ENCODE results near the gene CNN1.
A peak's percentile ranks its signal among the peaks of the same experiment; 100 is the strongest.

CNN1 gene

DNA sequence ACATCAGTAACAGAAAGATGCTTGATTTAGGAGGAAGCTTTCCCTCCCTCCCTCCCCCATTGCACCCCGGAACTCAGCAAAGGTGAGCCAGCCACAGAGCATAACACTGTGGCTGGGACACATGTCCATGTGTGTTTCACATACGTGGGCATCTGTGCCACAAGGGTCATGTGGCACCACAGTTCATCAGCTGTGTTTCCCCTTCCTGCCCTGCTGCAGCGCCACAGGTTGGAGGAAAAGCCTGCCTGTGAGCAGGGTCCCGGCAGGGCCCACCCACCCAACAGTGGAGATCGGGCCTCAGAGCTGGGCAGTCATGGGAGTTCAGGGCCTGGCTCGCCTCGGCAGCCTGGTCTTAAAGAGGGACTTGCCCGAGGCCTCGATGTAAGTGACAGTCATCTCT is 36.0 kb downstream of the CNN1 start:
- H3K4me1 ChIP-seq (ENCODE audit: control insufficient read depth, low read depth, low read length): no peaks in the 10 kb centered on the region
- H3K4ac ChIP-seq (ENCODE audit: low read depth, low read length): no peak overlapping the region
- no CpG with 5 or more reads among the region's 9 CpGs for WGBS (ENCODE audit: extremely low coverage, insufficient coverage, low lambda C conversion rate)
- no peak overlapping the region for H3K18ac ChIP-seq (ENCODE audit: low read length)
- no peak overlapping the region for H3K9ac ChIP-seq (ENCODE audit: low read length)
- no peaks in the 10 kb centered on the region for H3K27me3 ChIP-seq (ENCODE audit: insufficient read depth, low read length, poor library complexity)
- no peak overlapping the region for H3K4me2 ChIP-seq (ENCODE audit: low read length)
- no peaks in the 10 kb centered on the region for H3K79me1 ChIP-seq (ENCODE audit: low read length)
- no peak overlapping the region for H2AK5ac ChIP-seq (ENCODE audit: low read length)
- H3K4me3 ChIP-seq (ENCODE audit: low read length): no peak overlapping the region
- DNase-seq: no peak
- no peak overlapping the region for H4K8ac ChIP-seq (ENCODE audit: low read depth, low read length)
- no peaks in the 10 kb centered on the region for H3K36me3 ChIP-seq (ENCODE audit: control insufficient read depth, insufficient read depth, low read length)
- H3K56ac ChIP-seq (ENCODE audit: low read length): no peak overlapping the region
- H3K79me2 ChIP-seq (ENCODE audit: control insufficient read depth, insufficient read depth, low read length): no peaks in the 10 kb centered on the region
- no peak overlapping the region for H2BK5ac ChIP-seq (ENCODE audit: low read length)
- H3K23ac ChIP-seq (ENCODE audit: low read length): no peak overlapping the region
- no peak overlapping the region for H4K5ac ChIP-seq (ENCODE audit: low read length)
- no peak overlapping the region for H2BK15ac ChIP-seq (replicated peaks; ENCODE audit: low read depth)
- no peak overlapping the region for H3K27ac ChIP-seq (ENCODE audit: low read depth, low read length)
- no peak overlapping the region for H2BK120ac ChIP-seq (ENCODE audit: low read depth, low read length)

GRCh38 chr19:11576227-11576626 is 37.6 kb downstream of the CNN1 start:
- Histone ChIP-seq H2AK5ac (ENCODE audit: low read length) (no peak overlapping the region), H3K36me3 (ENCODE audit: control insufficient read depth, insufficient read depth, low read length) (no peaks in the 10 kb centered on the region), H3K79me1 (ENCODE audit: low read length) (no peaks in the 10 kb centered on the region), H4K8ac (ENCODE audit: low read depth, low read length) (no peak overlapping the region), H3K4ac (ENCODE audit: low read depth, low read length) (no peak overlapping the region), H3K79me2 (ENCODE audit: control insufficient read depth, insufficient read depth, low read length) (no peaks in the 10 kb centered on the region), H3K4me1 (ENCODE audit: control insufficient read depth, low read depth, low read length) (no peaks in the 10 kb centered on the region), H3K23ac (ENCODE audit: low read length) (no peak overlapping the region), H2BK120ac (ENCODE audit: low read depth, low read length) (no peak overlapping the region), H3K4me2 (ENCODE audit: low read length) (no peak overlapping the region), H2BK15ac (replicated peaks; ENCODE audit: low read depth) (no peak overlapping the region), H3K56ac (ENCODE audit: low read length) (no peak overlapping the region), H3K18ac (ENCODE audit: low read length) (no peak overlapping the region), H3K4me3 (ENCODE audit: low read length) (no peak overlapping the region), H3K27me3 (ENCODE audit: insufficient read depth, low read length, poor library complexity) (no peaks in the 10 kb centered on the region), H2BK5ac (ENCODE audit: low read length) (no peak overlapping the region), H4K5ac (ENCODE audit: low read length) (no peak overlapping the region), H3K9ac (ENCODE audit: low read length) (no peak overlapping the region), H3K27ac (ENCODE audit: low read depth, low read length) (no peak overlapping the region)
- no peak for DNase-seq
- no CpG with 5 or more reads among the region's 15 CpGs for WGBS (ENCODE audit: extremely low coverage, insufficient coverage, low lambda C conversion rate)

DNA sequence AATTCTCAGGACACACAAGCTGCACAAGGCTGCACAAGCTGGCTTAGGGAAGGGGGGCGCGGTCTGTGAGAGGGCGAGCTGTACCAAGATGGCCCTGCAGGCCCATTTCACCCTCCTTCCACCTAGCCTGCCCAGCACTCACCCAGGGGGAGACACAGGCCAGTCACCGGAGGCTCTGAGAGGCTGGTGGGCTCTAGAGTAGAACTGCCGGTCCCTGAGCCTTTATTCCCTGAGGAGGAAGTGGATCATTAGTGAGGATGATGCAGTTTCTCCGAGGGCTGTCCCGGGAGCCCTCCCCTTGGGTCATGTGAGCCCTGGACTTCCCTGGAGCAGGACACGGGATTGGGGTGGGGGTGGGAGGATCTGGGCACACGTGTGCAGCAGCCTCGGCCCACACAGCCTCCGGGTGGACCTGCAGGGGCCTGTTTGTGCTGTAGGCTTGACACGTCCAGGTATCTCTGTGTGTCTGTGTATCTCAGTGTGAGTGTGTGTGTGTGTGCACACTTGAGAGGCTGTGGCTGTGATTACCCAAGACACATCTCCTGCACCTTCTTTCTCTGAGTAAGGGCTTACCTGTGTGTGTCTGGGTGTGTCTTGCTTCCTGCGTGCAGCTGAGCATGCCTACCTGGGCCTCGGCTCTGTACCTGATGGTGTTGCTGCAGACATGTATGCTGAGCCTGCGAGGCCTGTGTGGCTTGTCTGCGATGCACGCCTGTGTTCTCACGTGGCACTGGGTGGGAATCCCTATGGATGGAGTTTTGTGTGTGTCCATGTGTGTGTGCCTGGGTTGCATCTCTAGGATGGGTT is 39.0 kb downstream of the CNN1 start, which contains the start of gene ACP5:
ACP5 (minus strand) TSS at position 195 of the 807 bp plus-strand sequence. CDS start 328 bp downstream, outside the sequence.
- H4K8ac ChIP-seq (ENCODE audit: low read depth, low read length): no peak within 1 kb of the TSS
- no CpG with 5 or more reads among the region's 18 CpGs for WGBS (ENCODE audit: extremely low coverage, insufficient coverage, low lambda C conversion rate)

GRCh38 chr19:11578258-11579142 is 39.8 kb downstream of the CNN1 start:
- no peak overlapping the region for H3K18ac ChIP-seq (ENCODE audit: low read length)
- H3K56ac ChIP-seq (ENCODE audit: low read length): peak overlapping the region; percentile 67
- no peak overlapping the region for H3K4ac ChIP-seq (ENCODE audit: low read depth, low read length)
- no peak overlapping the region for H2BK15ac ChIP-seq (replicated peaks; ENCODE audit: low read depth)
- no peaks in the 10 kb centered on the region for H3K4me1 ChIP-seq (ENCODE audit: control insufficient read depth, low read depth, low read length)
- H3K27me3 ChIP-seq (ENCODE audit: insufficient read depth, low read length, poor library complexity): no peaks in the 10 kb centered on the region
- peak; percentile 47 for DNase-seq
- peak overlapping the region; percentile 38 for H3K9ac ChIP-seq (ENCODE audit: low read length)
- H2BK5ac ChIP-seq (ENCODE audit: low read length): no peak overlapping the region
- WGBS (ENCODE audit: extremely low coverage, insufficient coverage, low lambda C conversion rate): no CpG with 5 or more reads among the region's 62 CpGs
- H3K79me1 ChIP-seq (ENCODE audit: low read length): no peaks in the 10 kb centered on the region
- H3K79me2 ChIP-seq (ENCODE audit: control insufficient read depth, insufficient read depth, low read length): no peaks in the 10 kb centered on the region
- H3K27ac ChIP-seq (ENCODE audit: low read depth, low read length): no peak overlapping the region
- H3K4me2 ChIP-seq (ENCODE audit: low read length): peak overlapping the region; percentile 62
- no peak overlapping the region for H4K5ac ChIP-seq (ENCODE audit: low read length)
- peak overlapping the region; percentile 66 for H3K23ac ChIP-seq (ENCODE audit: low read length)
- H4K8ac ChIP-seq (ENCODE audit: low read depth, low read length): no peak overlapping the region
- H3K4me3 ChIP-seq (ENCODE audit: low read length): peak overlapping the region; percentile 9
- no peaks in the 10 kb centered on the region for H3K36me3 ChIP-seq (ENCODE audit: control insufficient read depth, insufficient read depth, low read length)
- H2AK5ac ChIP-seq (ENCODE audit: low read length): no peak overlapping the region
- H2BK120ac ChIP-seq (ENCODE audit: low read depth, low read length): no peak overlapping the region

More for the DNA sequence above, 39.0 kb downstream of the CNN1 start, which contains the start of gene ACP5:
- no peaks in the 10 kb centered on the region for H3K79me1 ChIP-seq (ENCODE audit: low read length)
- no peak within 1 kb of the TSS for H3K4ac ChIP-seq (ENCODE audit: low read depth, low read length)
- H3K4me1 ChIP-seq (ENCODE audit: control insufficient read depth, low read depth, low read length): no peaks in the 10 kb centered on the region
- H3K36me3 ChIP-seq (ENCODE audit: control insufficient read depth, insufficient read depth, low read length): no peaks in the 10 kb centered on the region
- peak within 1 kb of the TSS; percentile 38 for H3K9ac ChIP-seq (ENCODE audit: low read length)
- H2BK15ac ChIP-seq (replicated peaks; ENCODE audit: low read depth): no peak within 1 kb of the TSS
- no peak within 1 kb of the TSS for H2BK5ac ChIP-seq (ENCODE audit: low read length)
- DNase-seq: peak; percentile 37
- no peak within 1 kb of the TSS for H2AK5ac ChIP-seq (ENCODE audit: low read length)
- H3K56ac ChIP-seq (ENCODE audit: low read length): peak within 1 kb of the TSS; percentile 67
- no peaks in the 10 kb centered on the region for H3K27me3 ChIP-seq (ENCODE audit: insufficient read depth, low read length, poor library complexity)
- no peak within 1 kb of the TSS for H3K18ac ChIP-seq (ENCODE audit: low read length)
- H3K79me2 ChIP-seq (ENCODE audit: control insufficient read depth, insufficient read depth, low read length): no peaks in the 10 kb centered on the region
- H4K5ac ChIP-seq (ENCODE audit: low read length): no peak within 1 kb of the TSS
- H3K23ac ChIP-seq (ENCODE audit: low read length): no peak within 1 kb of the TSS
- H3K4me3 ChIP-seq (ENCODE audit: low read length): peak within 1 kb of the TSS; percentile 9
- no peak within 1 kb of the TSS for H3K27ac ChIP-seq (ENCODE audit: low read depth, low read length)
- peak within 1 kb of the TSS; percentile 62 for H3K4me2 ChIP-seq (ENCODE audit: low read length)
- H2BK120ac ChIP-seq (ENCODE audit: low read depth, low read length): no peak within 1 kb of the TSS

DNA sequence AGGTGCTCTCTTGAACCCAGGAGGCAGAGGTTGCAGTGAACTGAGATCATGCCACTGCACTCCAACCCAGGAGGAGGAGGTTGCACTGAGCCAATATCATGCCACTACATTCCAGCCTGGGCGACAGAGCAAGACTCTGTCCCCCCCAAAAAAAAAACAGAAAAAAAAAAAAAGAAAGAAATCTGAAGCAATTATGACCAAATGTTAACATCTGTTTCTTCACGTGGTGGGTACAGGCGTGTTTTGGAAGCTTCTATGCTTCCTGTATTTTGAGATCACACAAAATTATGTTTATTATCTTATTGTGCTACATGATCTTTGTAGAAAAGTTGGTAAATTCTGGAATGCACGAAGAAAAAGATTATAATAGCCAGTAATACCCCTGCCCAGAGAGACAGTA is 41.5 kb downstream of the CNN1 start:
- no peak overlapping the region for H2BK15ac ChIP-seq (replicated peaks; ENCODE audit: low read depth)
- no peak overlapping the region for H3K9ac ChIP-seq (ENCODE audit: low read length)
- H3K27ac ChIP-seq (ENCODE audit: low read depth, low read length): no peak overlapping the region
- no peak overlapping the region for H2AK5ac ChIP-seq (ENCODE audit: low read length)
- H2BK5ac ChIP-seq (ENCODE audit: low read length): no peak overlapping the region
- DNase-seq: no peak
- no CpG with 5 or more reads among the region's 4 CpGs for WGBS (ENCODE audit: extremely low coverage, insufficient coverage, low lambda C conversion rate)
- no peaks in the 10 kb centered on the region for H3K79me2 ChIP-seq (ENCODE audit: control insufficient read depth, insufficient read depth, low read length)
- no peaks in the 10 kb centered on the region for H3K4me1 ChIP-seq (ENCODE audit: control insufficient read depth, low read depth, low read length)
- H3K4me2 ChIP-seq (ENCODE audit: low read length): no peak overlapping the region
- H3K79me1 ChIP-seq (ENCODE audit: low read length): no peaks in the 10 kb centered on the region
- H2BK120ac ChIP-seq (ENCODE audit: low read depth, low read length): no peak overlapping the region
- H4K5ac ChIP-seq (ENCODE audit: low read length): no peak overlapping the region
- no peak overlapping the region for H3K23ac ChIP-seq (ENCODE audit: low read length)
- no peak overlapping the region for H3K18ac ChIP-seq (ENCODE audit: low read length)
- no peak overlapping the region for H3K4ac ChIP-seq (ENCODE audit: low read depth, low read length)
- no peaks in the 10 kb centered on the region for H3K36me3 ChIP-seq (ENCODE audit: control insufficient read depth, insufficient read depth, low read length)
- H4K8ac ChIP-seq (ENCODE audit: low read depth, low read length): no peak overlapping the region
- H3K56ac ChIP-seq (ENCODE audit: low read length): no peak overlapping the region
- H3K4me3 ChIP-seq (ENCODE audit: low read length): no peak overlapping the region
- no peaks in the 10 kb centered on the region for H3K27me3 ChIP-seq (ENCODE audit: insufficient read depth, low read length, poor library complexity)

Measured in mesendoderm (in vitro differentiated cells).